ENCODE measurements around the gene SPATA2.

- no peak for TF ChIP-seq EZH2 (IDR thresholded peaks at IDR 0.05; ENCODE audit: borderline replicate concordance, low read length)
- no peak for TF ChIP-seq CTCF (IDR thresholded peaks at IDR 0.05; ENCODE audit: low read length)
Observed at GRCh38 chr20:49936153-49937026, 21.1 kb upstream of the SPATA2 start, which contains the start of gene RNF114.

Measured in OCI-LY1 (cell line).